Kidney (tissue), 14 donors: ENCODE results near the gene ADARB2. TPM values are rescaled to one million over a fixed set of nuclear protein-coding genes. Genes with fewer than 3 reads are reported as not detected.

ENCODE experiments used
- DNase-seq, 5 donors: peaks; one replicate each; pipeline ENCODE4 v3.0.0-alpha.2; 2013 to 2020
- FAIRE-seq: peaks from 2 replicates; lab custom pipeline; 2012; peaks lifted over from hg19 to GRCh38; lab: Jason Lieb, UNC
- H3K27ac ChIP-seq, 2 donors: one replicate each; pipeline ENCODE4 v1.7.0; 2013; ENCODE audit warnings: low read depth in 2 of 2, low read length in 2 of 2, inconsistent platforms in 1 of 2
- H3K27me3 ChIP-seq: one replicate; pipeline ENCODE4 v1.7.1; 2013; ENCODE audit warnings: low read length, inconsistent platforms; ENCODE audit not compliant: control insufficient read depth, insufficient read depth
- H3K36me3 ChIP-seq, 3 donors: one replicate each; pipeline versions ENCODE4 v1.7.0 to v1.7.1; 2013; ENCODE audit warnings: low read length in 3 of 3, control low read depth in 1 of 3, inconsistent platforms in 1 of 3; ENCODE audit not compliant: insufficient read depth in 3 of 3, control insufficient read depth in 2 of 3
- H3K4me1 ChIP-seq, 3 donors: one replicate each; pipeline versions ENCODE4 v1.7.0 to v1.7.1; 2013; ENCODE audit warnings: low read length in 3 of 3, inconsistent platforms in 1 of 3, low read depth in 1 of 3; ENCODE audit not compliant: control insufficient read depth in 2 of 3, insufficient read depth in 2 of 3
- H3K4me3 ChIP-seq, 3 donors: one replicate each; pipeline versions ENCODE4 v1.7.0 to v1.8.1; 2013; ENCODE audit warnings: low read length in 3 of 3, control low read depth in 1 of 3, inconsistent platforms in 1 of 3
- H3K9ac ChIP-seq, 3 donors: one replicate each; pipeline versions ENCODE4 v1.7.0 to v1.7.1; 2013; ENCODE audit warnings: low read length in 3 of 3, control low read depth in 1 of 3, inconsistent platforms in 1 of 3
- H3K9me3 ChIP-seq, 3 donors: one replicate each; pipeline versions ENCODE4 v1.7.0 to v1.7.1; 2013; ENCODE audit warnings: low read length in 3 of 3, control low read depth in 1 of 3, inconsistent platforms in 1 of 3; ENCODE audit not compliant: control insufficient read depth in 2 of 3, insufficient read depth in 1 of 3
- CTCF ChIP-seq: IDR thresholded peaks from 3 replicates; pipeline ENCODE4 v1.5.1; 2012; ENCODE audit warnings: mild to moderate bottlenecking, moderate library complexity, borderline replicate concordance; ENCODE audit not compliant: insufficient read depth; ENCODE audit errors: extremely low read depth
- intact Hi-C: fragments of 100-400 bp; cut with DNase I; formaldehyde crosslinking; loops from one replicate; pipeline ENCODE4 v1.11.1; 2022
- polyA plus RNA-seq: library from polyadenylated mRNA; stranded (reverse); fragments of 350-450 nt; fragmentation: Illumina TruSeq; extraction: RNeasy Lipid Tissue Mini Kit (QIAGEN cat#74804); gene quantifications from one replicate; pipeline ENCODE4 v1.2.3, GENCODE V29; 2014; ENCODE audit warnings: low read depth, low replicate concordance; ENCODE audit not compliant: insufficient read depth
- total RNA-seq: library from RNA; stranded (reverse); fragmentation: NEBNext Ultra II Directional; extraction: Animal tissue kit (Norgen Biotek cat#: 25700); gene quantifications from one replicate; pipeline ENCODE4 v1.2.1, GENCODE V29; 2021
- donor health status: control.
- donor health status: control.
- donor health status: control.
- donor health status: control.
- donor health status: control.
- donor health status: DM: yes; HTN: yes; CAD: no.
- donor health status: Normal renal cell carcinoma (clear cell type).

Gene ADARB2
- total and polyA plus RNA-seq, 2 donors from 2014 or later = 1.0 to 1.3 TPM

- Histone ChIP-seq H3K4me3 (no peak overlapping the region), H3K9me3 (no peaks in the 10 kb centered on the region), H3K36me3 (no peaks in the 10 kb centered on the region), H3K9ac (no peak overlapping the region), H3K4me1 (no peaks in the 10 kb centered on the region), H3K27ac (no peak overlapping the region), H3K27me3 (no peaks in the 10 kb centered on the region)
- FAIRE-seq (no peak), DNase-seq (no peak)
- intact Hi-C loops = no loop called here
- TF ChIP-seq CTCF = no peak
Observed at GRCh38 chr10:1488970-1489548, 248.3 kb downstream of the ADARB2 start.

DNA sequence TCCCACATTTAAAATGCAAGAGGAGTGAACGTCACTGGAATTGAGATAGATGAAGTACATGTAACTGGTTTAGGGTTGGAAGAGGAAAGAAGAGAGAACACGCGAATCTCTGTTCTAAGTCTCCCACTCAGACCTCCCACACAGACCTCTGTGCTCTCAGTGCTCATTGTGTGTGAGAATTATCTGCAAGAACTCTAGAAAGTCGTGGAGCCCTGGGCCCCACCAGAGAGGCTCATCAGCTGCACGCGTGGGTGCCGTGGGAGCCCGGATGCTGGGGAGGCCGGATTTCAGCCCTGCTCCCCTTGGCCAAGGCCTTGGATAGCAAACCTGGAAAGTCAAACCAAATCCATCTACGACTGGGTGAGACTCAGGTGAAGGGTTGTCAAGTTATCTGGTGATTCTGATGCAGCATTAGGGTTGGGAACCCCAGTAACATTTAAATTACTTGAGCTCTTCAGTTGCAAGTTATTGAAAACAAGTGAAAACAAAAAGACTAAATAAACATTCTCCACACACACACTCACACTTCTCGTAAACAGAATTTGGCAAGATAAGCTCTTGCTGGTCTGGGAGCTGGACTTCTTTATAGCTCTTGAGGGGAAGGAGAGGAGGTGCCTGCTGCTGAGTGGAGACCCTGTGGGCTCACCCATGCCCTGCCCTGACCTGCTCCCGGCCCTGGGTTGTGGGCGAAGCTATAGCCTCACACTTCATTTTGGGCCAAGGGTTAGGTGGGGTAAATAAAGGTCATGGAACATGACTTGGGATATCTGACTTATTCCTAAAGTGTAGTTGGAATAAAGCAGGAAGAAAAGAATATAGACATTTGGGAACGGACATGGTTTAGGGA lies 250.3 kb downstream of the ADARB2 start:
- intact Hi-C loops = no loop called here
- DNase-seq (no peak), FAIRE-seq (no peak)
- TF ChIP-seq CTCF = no peak
- Histone ChIP-seq H3K27me3 (no peaks in the 10 kb centered on the region), H3K27ac (no peak overlapping the region), H3K36me3 (no peaks in the 10 kb centered on the region), H3K9ac (no peak overlapping the region), H3K4me1 (no peaks in the 10 kb centered on the region), H3K9me3 (no peaks in the 10 kb centered on the region), H3K4me3 (no peak overlapping the region)

GRCh38 chr10:1485357-1485756 lies 252.0 kb downstream of the ADARB2 start:
- DNase-seq (no peak), FAIRE-seq (no peak)
- intact Hi-C loops = no loop called here
- H3K27ac ChIP-seq = no peak overlapping the region
- no peak overlapping the region for H3K4me3 ChIP-seq
- no peaks in the 10 kb centered on the region for H3K27me3 ChIP-seq
- TF ChIP-seq CTCF = no peak
- H3K36me3 ChIP-seq = no peaks in the 10 kb centered on the region
- no peaks in the 10 kb centered on the region for H3K4me1 ChIP-seq
- no peak overlapping the region for H3K9ac ChIP-seq
- H3K9me3 ChIP-seq = no peaks in the 10 kb centered on the region
